COLO668 (cell line): ENCODE measurements around the gene DCANP1.
A peak's percentile ranks its signal among the peaks of the same experiment; 100 is the strongest.
"Not testable (repeated sequence)": the region's sequence is repeated elsewhere in the genome, so short reads cannot be mapped to it uniquely, and the experiment has no call there.

Experiments used
- DNase-seq: peaks from one replicate; lab custom pipeline; 2025; ENCODE audit not compliant: unreplicated experiment; lab: John Stamatoyannopoulos, UW

DCANP1 gene, protein sequence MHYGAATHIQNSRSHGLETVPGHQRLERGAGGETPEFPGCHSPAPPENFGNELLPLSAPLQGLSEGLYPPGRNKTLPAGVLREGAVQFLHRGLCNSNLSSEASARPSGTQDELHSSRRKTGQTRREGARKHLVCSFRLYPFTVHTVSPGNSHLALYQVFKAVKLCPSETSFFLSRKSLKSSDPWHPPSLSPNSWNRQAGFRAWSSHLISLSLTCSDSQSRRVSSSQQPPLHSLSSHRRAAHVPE

DNA sequence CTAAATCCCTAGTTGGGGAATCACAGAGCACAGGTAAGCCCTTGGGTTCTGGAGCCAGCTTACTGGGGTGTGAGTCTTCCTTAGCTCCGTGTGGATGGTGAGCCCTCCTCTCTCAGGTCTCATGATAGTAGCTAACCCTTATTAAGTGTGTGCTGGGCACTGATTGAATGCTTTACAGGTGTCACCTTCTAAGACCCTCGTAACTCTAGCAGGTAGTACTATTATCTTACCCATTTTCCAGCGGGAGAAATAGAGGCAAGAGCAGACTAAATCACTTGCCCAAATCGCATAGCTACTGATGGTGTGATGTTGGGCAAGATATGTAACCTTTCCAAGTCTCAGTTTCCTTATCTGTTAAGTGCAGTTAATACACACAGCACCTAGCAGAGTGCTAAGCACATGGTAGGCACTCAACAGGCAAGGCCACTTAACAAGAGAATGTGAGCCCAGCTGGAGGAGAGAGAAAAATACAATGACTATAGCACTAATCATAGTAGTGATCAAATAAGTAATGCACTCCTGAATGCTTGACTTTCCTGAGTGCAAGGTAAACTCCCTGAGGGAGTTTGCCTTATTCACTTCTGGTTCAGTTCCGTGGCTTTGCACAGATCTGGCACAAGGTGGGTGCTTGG is at the start of gene DCANP1:
DCANP1 (minus strand) TSS at position 51 of the 632 bp plus-strand sequence. CDS start 240 bp downstream, outside the sequence.
- DNase-seq, result no peak

DNA sequence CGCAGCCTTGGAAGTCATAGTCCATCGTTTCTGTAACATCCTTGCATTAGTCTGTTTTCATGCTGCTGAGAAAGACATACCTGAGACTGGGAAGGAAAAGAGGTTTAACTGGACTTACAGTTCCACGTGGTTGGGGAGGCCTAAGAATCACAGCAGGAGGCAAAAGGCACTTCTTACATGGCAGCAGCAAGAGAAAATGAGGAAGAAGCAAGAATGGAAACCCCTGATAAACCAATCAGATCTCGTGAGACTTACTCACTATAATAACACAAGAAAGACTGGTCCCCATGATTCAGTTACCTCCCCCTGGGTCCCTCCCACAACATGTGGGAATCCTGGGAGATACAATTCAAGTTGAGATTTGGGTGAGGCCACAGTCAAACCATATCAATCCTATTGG is 48.4 kb upstream of the DCANP1 start:
- not testable (repeated sequence) for DNase-seq

GRCh38 chr5:135494196-135494595 is 47.0 kb upstream of the DCANP1 start:
- DNase-seq, result no peak

DNA sequence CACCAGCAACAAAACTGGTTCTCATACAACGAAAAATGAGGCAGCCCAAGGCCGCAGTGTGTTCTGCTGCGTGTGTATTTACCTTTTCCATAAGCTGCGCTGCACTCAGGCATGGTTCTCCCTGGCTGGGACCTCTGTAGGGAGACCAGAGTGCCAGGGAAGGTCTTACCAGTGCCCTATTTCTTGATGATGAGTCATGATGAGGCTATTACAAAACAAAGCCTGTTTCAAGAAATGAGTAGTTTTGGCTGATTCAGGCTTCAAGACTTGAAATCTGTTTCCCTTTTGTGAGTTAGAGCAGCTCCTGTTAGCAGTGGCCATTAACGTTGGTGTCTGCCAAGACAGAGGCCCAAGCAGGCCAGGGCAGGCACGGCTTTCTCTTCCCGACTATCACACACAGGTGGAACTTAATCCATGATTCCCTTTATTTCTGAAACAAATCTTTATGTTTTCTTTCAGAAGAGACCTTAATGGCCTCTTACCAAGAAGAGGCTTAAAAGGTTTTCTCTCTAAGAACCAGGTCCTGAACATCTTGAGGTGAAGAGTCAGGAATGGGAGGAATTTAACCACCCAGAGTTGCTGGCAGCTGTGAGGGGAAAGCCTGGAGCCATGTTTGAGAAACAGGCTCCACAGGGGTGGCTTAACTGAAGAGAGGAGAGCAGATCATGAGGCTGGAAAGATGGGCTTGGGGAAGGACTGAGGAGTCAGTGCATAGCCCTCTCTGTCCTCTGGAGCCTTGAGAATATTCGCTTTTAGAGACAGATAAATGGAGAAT is 46.4 kb upstream of the DCANP1 start:
- no peak for DNase-seq

- peak; percentile 31 for DNase-seq
Measured at GRCh38 chr5:135492319-135492626, 45.1 kb upstream of the DCANP1 start.

DNA sequence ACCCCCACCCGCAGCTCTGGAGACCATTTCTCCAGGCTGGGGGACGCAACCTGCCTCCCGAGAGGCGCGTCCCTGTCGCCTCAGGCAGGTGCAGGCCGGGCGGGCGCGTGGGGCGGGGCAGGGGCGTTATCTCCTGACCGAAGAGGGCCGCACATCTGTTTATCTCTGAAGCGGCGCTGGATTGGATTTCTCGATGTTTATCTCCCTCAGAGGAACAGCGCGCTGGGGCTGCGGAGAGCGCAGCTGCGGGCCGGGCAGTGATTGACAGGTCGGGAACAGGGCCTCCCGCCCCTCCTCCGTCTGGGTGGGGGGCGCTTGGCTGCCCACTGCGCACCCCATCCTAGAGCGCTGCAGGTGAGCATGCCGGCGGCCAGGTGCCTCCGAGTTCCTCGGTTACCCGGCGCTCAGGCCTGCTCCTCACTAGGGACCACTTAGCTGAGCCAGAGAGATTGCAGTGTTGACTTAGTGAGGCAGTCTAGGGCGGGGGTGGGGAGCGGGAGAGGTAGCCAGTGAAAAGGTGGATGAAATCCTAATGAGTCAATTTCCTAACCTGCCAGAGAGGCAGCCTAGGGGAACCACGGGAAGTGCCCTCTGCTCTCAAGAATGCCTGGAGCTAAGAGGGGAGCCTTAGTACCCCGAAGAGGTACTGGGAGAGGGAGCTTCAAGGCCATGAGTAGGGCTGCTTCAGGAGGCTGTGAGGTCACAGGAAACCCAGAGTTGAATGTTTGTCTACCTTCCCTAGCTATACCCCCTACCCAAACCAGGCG is 44.6 kb upstream of the DCANP1 start:
- peak; percentile 84 for DNase-seq

- peak; percentile 27 for DNase-seq
Measured at GRCh38 chr5:135491038-135491551, 43.9 kb upstream of the DCANP1 start.

DNA sequence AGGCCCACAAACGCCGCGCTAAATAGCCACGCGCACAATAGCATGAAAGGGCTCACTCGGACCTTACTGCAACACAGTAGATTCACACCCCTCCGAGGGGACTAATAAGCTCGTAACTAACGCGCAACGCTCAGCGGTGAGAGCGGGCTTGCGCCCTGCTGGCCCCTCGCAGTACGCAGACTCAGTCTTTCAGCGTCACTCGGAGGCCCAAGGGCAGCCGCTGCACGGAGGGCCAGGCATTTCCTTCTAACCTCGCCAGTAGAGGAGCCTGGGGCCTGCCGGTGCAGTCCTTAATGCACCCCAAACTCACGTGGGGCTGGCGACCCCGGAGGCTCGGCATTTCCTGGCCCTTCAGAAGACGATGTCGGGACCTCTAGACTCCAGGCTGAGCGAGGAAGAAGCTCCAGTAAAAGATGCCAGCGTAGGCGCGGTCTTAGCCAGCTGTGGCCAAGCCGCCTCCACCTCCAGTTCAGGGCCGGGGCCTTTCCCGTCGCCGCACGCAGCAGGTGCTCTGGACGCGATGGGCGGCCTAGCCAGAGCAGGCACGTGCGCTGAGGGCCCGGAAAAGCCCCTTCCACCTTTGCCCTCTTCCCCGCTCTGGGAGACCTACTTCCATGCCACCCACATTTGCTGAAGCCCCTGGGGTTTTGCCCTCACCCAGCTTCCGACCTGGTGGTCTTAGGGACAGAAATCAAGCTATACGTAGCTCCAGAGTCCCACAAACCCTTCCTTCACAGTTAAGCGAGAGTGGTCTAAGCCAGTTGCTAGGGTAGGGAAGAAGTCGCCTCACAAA is 43.3 kb upstream of the DCANP1 start:
- DNase-seq, result peak; percentile 50

DNA sequence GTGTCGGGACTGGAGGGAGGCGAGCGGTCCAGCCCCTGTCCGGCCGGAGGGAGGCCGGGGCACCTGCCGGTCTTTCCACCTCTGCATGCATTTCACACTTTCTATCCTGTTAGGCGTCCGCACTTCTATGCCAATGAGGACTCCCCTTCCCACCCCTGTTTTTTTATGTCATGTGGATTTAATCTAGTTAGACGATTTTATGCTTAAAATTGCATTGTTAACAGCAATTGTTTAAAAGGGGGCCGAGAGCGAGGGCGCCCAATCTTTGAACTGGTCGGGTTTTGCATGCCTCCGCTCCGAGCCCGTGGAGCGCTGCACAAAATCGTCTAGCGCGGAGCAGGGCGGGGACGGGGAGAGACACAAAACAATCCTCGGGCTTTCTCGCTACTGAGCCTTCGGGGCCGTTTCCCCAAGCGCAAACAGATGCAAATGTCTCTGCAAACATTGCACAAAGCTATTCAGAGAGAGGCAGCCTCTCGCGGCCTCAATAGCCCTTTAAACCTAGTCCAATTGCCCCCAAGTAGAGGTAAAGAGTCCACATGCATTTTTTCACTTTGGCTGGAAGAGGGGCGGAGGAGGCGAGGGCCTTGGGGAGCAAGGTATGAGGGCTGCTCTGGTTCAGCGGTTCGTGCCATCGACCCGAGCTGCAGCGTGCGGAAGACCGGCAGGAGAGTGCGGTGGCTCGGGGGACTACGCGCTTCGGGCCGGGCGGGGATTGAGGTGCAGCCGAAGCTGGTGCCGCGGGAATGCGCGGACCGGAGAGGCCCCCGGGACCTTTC is 42.5 kb upstream of the DCANP1 start:
- peak; percentile 50 for DNase-seq

GRCh38 chr5:135488727-135489465 is 41.7 kb upstream of the DCANP1 start:
- peak; percentile 69 for DNase-seq

DNA sequence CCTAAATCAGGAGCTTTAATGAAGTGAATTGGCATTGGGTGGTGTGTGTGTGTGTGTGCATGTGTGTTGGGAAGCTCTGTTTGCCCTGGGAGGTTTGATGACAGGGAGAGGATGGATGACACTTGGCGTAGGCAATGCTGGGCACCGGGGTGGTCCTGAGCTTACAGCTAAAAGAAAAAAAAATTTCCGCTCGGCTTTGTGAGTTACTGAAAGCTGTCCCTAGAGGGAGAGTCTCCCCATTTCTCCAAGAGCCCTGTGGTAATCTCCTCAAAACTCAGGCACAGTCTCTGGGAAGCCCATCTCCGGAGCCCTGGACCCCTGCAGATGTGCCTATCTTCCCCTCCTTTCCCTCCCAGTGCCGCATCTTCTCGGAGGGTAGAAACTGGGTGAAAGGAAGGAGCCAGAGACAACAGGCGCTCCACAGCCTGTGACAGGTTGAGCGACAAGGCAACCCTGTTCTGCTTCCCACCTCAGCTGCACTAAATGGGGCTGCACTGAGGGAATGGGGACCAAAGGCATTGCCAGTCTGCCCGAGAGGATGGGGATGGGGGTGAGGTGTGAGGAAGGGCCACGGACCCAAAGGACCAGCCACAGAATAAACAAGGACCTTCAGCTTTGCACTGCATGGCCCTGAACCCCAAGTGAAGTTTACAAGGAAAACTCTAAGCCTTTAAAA is 40.8 kb upstream of the DCANP1 start:
- no peak for DNase-seq

- no peak for DNase-seq
Measured at GRCh38 chr5:135487037-135487395, 39.9 kb upstream of the DCANP1 start.

DNA sequence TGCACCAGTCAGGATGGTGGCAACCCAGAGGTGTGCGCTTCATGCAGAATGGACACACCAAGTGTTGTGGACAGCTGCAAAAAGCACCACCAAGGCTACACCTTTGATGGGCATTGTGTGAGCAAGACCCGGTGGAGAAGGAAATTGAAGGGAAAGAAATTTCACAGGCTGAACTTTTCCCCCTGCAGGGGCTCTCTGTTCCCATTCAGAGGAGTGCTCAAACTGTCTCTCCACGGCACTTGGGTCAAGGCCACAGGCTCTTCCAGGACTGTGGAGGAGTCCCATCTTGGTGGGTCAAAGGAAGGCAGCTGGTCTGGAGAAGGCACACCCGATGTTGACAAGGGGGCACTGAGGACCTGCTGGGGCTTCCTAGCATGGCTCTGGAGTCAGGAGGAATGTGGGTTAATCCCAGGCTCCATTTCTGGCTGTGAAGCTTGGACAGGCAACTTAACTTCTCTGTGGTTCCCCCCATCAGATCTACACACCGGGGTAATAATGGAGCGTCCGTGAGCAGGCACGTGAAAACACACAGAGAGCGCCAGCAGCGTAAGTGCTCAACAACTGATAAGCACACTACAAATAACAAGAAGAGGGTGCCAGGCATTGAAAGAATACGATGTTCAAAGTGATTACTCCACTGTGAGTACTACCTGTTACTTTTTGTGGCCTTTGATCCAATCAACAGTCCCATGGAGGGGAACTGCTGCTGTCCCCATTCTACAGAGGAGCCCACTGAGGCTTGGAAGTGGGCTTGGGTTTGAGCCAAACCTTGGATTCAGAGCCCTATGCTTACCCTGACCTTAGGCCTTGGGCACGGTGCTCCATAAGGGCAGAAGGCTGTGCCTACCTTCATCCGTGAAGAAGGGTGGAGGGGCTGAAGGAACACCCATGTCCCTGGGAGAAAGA is 39.2 kb upstream of the DCANP1 start:
- no peak for DNase-seq

GRCh38 chr5:135484674-135485086 is 37.5 kb upstream of the DCANP1 start:
- peak; percentile 3 for DNase-seq

GRCh38 chr5:135483254-135483653 is 36.1 kb upstream of the DCANP1 start:
- no peak for DNase-seq

DNA sequence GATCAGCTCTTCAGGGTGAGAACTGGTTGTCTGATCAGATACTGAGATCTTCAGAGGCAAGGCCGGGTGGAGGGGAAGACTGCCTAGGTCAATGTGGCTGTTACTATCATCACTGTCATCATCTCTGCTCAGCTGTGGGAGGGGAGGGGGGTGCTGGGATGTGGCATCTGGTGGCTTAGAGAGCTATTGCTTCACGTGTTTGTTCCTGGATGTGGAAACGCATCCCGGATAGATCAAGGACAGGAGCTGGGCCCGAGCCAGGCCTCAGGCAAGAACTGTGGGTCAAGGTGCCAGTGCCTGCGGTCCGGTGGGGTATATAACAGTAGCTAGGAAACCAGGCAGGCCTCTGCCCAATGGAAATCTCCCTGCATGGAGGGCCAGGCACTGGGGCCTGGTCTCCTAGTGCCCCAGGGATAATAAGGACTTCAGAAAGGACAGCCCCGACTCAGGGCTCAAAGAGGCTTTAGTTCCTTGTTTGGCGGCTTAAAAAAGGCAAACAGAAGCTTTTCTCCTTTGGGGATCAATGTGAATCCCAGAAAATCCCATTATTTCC is 35.3 kb upstream of the DCANP1 start:
- DNase-seq, result no peak

- no peak for DNase-seq
Measured at GRCh38 chr5:135481909-135482311, 34.8 kb upstream of the DCANP1 start.
